ENCODE data around the gene RFX4.
A peak's percentile ranks its signal among the peaks of the same experiment; 100 is the strongest.
"Not testable (repeated sequence)": the region's sequence is repeated elsewhere in the genome, so short reads cannot be mapped to it uniquely, and the experiment has no call there.

RFX4 gene

DNA sequence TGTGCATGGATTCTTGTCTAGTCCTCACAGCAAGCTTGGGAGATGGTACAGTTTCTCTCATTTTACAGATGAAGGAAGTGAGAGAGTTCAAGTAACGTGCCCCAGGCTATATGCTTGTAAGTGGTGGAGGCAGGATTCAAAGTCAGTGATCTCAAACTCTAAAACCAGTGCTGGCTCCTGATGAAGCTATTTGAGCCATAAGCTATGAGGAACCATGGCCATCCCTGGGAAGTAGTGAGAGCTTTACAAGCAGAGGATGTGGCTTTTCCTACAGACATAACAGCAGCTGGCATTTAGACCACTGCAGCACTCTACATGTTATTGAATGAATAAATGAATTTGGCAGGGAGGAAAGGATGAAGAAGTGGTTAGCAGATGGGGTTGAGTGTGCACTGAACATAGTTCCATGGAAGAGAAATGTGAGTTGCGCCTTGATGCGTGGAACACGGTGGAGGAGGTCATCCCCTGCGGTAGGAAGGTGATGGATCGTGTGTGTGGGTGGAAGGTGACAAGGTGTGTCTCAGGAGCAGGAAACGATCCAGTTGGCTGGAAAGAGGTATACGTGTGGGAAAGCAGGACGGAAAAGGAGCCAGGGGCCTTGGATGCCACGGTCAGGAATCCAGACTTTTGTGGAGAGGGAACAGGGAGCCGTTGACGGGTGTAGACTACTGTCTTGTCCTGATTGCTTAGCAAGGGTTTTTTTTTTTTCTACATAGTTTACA is 65.2 kb downstream of the RFX4 start:
- no peak for DNase-seq

DNA sequence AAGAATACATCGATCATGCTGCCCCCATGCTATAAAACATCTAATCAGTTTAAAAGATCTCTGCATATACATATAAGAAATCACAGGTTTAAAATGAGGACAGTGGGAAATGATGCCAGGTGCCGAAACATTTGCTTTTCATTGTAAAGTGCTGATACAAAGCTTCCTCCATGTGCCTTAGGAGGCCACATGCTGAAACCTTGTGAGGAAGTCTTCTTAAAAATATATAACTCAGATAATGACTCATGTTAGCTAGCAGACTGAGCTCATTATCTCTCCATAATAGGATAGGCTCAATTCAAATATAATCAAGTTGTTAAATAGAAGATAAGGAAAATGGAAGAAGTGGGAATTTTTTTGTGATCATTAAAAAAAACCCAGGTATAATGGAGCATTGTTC is 65.9 kb downstream of the RFX4 start:
- DNase-seq: no peak

DNA sequence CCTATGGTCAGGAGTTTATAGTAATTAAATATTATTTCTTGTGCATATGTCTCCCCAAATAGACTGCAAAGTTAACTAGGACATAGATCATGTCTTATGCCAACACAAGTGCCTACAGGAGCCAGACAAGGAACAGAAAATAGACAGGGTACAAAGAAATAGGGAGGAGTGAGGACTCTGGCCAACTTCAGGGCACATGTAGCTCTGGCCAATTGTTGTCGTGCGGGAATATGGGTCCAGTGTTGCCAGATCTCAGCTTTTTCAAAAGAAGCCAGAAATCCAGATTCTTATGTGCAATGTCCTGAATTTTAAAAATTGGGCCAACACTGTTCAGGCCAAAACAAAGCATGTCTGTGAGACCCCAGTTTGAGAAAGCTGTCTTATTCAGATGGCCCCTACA is 68.7 kb downstream of the RFX4 start:
- DNase-seq: no peak

DNA sequence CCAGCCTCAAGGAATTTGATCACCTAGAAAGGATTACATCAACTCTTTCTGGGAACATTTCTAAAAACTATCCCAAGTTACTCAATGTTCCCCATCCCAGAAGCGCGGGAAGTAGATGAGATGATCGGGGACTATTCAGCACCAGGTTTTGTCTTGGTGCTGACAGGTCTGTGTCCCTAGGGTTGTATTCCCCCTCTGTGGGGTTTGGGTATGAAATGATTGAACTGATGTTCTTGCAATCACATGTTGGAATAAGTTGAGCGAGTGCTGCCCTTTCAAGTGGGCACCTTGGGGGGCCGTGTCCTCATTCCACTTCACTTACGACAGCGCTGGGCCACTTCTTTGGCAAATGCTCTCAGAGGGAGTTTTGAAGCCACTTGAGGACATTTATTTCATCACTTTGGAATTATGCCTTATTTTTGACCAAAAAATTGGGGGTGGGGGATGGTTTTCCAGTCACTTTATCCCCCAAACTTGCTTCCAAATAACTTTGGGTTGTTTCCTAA is 69.8 kb downstream of the RFX4 start:
- no peak for DNase-seq

DNA sequence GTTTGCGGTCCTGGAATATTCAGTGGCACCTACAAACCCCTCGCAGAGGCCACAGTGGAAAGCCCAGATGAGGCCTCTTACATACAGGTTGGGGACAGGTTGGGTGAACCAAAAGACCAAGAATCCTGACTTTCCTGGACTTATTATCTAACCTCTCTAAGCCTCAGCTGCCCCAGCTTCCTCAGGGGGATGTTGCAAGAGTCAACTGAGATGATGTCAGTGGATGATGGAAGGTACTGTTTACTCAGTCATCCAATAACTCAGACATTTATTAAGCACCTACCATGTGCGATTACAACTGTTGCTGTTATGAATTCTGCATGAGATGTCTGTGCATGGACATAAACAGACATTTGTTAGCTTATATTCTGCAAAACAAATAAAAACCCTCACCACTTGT is 72.8 kb downstream of the RFX4 start:
- DNase-seq: no peak

DNA sequence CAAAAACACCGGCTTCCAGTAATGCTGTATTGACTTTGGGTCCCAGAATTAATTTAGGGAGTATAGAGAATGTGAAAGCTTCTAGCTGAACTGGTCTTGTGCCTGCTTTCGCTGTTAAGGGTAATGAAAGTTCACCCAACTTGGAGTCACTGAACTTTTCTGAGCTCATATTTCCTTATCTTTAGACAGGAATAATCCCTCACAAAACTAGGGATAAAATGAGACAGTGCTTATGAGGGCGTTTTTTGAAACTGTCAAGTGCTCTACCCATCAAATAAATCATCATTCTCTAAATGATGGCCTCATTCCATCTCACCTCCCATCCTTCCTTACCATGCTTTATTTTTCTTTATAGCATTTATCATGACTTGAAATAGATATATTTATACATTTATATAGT is 74.7 kb downstream of the RFX4 start:
- DNase-seq: no peak

DNA sequence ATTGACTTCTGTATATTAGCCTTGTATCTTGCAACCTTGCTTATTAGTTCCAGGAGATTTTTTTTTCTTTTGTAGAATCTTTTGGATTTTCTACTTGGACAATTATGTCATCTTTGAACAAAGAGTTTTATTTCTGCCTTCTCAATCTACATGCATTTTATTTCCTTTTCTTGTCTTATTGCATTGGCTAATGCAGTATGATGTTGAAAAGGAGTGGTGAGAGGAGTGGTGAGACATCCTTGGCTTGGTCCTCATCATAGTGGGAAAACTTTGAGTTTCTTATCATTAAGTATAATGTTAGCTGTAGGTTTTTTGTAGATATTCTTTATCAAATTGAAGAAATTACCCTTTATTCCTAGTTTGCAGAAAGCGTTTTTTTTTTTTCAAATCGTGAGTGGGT is 80.6 kb downstream of the RFX4 start:
- DNase-seq: no peak

DNA sequence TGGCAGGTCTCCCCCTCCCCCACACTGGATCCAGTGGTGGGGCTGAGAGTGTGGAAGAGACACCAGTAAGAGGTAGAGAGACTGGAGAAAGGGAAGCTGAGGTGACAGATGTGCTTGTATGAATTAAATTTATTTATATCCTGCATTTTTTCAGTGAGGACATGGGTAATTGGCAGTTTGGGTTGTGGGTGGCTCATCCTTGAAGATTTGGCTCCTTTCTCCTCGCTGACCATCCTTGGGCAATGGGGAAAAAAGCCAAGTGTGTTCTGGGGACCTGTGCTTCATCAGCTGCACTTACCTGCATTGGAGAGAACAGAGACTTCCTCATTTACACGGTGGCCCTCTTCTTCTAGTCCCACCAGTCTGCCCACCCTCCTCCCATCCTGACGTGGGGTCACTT is 86.4 kb downstream of the RFX4 start:
- DNase-seq: no peak

DNA sequence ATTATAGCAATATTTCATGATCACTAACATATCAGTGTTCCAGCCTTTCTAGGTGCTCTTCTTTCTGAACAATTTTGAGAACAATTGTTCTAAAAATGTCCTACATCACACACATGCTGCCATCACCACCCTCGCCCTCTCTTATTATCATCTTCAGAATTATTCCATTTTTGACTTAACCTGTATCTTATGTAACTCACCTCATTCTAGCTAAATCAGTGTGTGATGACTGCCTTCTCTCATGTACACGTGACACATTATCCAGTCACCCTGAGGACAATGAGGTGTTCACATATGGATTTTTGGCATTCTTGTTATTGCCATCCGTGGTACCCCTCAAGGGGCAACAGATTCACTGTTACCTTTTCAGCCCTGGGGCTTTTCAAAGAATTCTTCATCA is 87.3 kb downstream of the RFX4 start:
- DNase-seq: no peak

DNA sequence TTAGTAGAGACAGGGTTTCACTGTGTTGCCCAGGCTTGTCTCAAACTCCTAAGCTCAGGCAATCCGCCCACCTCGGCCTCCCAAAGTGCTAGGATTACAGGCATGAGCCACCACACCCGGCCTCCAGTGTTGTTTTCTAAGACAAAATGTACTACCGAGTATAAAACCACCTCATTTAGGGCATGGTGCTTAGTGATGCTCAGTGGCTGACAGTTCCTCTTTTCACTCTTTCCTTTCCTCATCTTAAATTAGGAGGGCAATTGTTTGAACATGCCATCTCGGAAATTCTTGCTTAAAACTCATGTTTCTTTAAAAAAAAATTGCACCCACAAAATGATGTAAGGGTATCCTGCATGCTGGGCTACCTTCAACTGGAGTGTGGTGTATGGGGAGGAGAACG is 89.0 kb downstream of the RFX4 start:
- DNase-seq: no peak

DNA sequence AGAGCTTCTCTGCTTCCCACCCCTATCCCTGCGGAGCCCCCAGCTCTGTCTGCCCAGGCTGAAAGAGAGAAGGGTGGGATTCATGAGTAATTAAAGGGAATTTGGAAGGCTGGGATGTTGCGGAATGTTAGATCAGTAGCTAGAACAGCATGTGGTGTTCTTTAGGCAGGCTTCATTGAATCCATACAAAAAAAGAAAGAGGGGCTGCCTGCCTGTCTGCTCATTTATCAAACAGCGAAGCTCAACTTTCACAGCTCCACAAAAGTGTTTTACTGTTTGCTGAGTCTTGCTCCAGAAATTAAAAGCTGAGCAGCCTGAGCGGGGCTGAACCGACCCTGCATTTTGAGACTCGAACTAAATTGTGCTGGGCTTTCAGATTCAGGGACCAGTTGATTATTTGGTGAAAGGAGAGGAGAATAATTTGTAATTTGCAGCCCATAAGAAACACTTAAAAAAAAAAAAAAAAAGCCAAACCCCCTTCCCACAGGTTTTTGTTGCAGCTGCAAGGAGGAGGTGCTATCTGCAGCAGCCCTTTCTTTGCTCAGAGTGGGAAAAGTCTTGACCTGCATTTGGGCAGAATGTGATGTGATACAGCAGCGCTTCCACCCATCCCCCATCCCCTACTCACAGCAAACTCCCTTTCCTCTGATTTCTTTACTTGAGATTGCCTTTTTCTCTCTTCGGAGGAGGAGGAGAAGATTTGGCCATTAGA is 89.7 kb downstream of the RFX4 start:
- DNase-seq: no peak

DNA sequence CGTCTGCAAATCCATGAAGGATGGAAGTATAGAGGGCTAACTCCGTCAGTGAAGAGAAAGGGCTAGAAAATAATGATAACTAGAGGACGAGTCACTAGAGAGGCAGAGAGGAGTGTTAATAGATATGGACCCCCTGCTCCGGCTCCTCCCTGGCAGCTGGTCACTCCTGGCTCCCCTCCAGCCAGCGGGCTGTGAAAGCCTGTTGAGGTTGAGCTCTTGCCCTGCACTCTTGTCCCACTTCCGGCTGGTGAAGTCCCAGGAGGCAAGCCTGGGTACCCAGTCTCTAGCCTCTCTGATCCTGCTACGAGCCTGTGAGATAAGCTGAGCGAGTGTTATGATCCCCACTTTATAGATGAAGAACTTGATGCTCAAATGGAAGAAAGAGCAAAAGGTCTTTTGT is 90.3 kb downstream of the RFX4 start:
- DNase-seq: peak; percentile 70 to 84

DNA sequence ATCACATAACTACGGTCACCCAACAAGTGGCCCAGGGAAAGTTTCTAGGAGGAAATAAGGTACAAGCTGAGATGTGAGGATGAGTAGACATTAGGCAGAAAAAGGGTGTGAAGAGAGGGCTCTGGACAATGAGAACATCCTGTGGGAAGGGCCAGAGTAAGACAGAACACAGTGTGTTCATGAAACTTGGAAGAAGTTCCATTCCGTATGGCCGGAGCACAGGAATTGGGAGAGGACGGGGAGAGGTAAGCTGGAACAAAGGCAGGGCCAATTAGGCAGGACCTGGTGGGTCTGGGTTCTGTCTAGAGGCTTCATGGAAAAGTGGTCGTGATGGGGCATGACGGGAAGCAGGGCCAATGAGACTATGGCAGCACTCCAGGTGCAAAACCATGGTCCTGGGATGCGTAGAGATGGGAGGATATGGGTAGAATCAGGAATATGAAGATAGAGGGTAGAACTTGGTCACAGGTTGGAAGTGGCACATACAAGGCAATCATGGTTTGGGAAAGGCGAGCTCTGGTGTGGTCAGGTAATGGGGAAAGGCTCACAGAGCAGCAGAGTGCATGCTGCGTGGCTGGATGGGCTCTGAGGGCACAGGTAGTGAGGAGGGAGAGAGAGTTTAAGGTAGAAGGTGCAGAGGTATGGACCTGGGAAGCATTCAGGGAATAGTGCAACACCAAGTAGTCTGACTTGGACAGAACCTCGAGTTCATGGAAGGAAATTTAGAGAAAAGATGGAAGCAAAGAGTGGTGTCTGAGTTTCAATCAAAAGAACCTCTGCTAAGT is 93.0 kb downstream of the RFX4 start:
- no peak for DNase-seq

DNA sequence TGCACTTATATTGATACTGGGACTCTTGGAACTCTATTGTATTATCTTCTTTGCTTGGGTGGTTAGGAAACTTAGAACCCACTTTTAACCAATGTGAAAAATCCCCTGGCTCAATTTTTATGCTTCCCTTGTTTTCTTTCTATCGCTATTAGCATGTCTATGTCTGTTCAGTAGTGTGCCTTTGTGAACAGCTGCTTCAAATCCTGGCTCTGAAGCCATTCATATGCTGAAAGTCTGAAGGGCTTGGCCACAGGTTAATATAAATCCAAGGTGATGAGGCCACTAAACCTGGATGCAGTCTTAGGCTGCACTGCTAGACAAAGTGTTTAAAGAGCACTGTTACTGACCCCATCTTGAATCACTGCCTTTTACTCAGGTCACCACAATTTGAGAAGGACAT is 96.8 kb downstream of the RFX4 start:
- no peak for DNase-seq

GRCh38 chr12:106680280-106680679 is 97.5 kb downstream of the RFX4 start:
- DNase-seq: no peak

DNA sequence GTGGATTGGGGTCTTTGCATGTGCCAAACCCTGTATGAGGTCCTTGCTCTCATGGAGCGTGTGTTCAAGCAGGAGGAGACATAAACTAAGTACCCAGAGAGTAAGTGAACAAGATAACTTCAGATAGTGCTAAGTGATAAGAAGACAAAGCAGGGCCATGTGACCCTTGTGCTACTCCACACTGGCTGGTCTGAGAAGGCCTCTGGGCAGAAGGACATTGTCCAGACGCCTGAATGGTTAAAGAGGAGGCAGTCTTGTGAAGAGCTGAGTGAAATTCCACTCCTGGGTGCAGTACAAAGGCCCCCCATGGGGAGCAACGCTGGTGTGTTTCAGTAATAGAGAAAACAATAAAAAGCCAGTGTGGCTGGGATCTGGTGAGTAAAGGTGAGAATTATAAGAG is 98.4 kb downstream of the RFX4 start:
- no peak for DNase-seq

- no peak for DNase-seq
Measured at GRCh38 chr12:106682594-106683234, 99.9 kb downstream of the RFX4 start.

DNA sequence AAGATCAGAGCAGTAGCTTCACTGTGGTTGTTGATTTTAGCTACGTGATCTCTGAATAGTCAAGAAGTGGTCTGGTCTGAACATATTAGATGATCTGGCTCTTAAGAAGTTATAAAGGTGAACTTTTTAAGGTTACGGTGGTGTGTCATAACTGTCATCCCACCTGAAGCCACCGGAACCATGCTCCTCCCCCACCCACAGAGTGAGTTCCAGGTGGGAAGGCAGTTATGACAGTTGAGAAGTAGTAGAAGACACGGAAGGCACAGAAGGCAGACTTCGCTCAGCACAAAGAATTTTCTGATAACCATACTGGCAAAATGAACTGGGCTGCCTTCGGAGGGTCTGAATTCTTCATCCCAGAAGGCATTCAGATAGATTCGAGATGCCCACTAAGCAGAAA is 101.7 kb downstream of the RFX4 start:
- no peak for DNase-seq

DNA sequence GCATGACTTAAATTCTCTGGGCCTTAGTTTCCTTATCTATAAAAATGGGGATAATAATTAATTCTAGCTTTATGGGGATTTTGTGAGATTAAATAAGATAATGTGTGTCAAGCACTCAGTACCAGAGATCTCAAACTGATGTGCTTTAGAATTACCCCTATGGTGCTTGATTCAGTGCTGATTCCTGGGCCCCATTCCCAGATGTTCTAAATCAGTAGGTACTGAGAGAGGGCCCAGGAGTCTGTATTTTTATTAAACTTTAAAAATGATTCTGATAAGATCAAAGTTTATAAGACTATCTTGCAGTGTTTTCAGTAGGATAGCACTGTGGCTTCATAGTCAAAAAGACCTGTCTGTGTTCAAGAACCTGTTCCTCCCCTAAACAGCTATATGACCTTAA is 102.6 kb downstream of the RFX4 start:
- DNase-seq: no peak

GRCh38 chr12:106687672-106688071 is 104.9 kb downstream of the RFX4 start:
- DNase-seq: no peak

DNA sequence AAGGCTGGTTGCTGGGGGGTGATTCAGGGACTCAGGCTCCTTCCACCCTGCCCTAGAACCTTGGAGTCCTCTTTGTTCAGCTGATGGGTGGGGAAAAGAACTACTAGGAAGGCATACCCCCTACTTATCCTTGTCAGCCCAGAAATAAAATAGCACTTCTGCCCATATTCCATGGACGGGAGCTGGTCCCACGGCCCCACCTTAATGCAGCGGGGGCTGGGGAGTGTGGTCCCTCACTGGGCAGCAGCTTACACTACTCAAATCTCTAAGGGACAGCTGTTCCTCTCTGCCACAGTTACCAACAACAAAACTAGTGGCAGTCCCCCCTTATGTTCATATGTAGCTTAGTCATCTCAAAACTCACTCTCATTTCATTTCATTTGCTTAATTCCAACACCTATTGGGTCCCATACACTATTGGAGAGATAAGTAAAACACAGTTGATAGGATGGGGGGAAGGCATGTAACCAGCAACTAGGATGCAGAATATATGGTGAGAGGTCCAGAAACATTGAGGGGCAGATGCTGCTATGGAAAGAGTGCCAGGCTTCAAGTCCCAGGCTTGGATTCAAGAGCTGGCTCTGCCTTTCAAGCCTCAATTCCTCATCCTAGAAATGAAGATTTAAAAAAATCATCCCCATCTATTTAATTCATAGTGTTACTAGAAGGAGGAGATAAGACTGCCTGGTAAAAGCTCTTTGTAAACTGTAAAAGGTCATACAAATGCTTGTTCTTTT is 107.9 kb downstream of the RFX4 start:
- DNase-seq: peak in 1 of 2 experiments; percentile 36

- DNase-seq: not testable (repeated sequence)
Measured at GRCh38 chr12:106692033-106692432, 109.2 kb downstream of the RFX4 start.
